RWPE2 (cell line): ENCODE results near the gene RBM8A.
"Not testable (repeated sequence)": the region's sequence is repeated elsewhere in the genome, so short reads cannot be mapped to it uniquely, and the experiment has no call there.

ENCODE experiments used
- ATAC-seq: fragments of 200-7000 bp; cut with Tn5 transposase; 3 replicates; pipeline ENCODE4 v1.9.1; 2021; ENCODE audit warnings: low read depth
- DNase-seq: peaks from one replicate; pipeline ENCODE4 v3.0.0-alpha.2; 2020; ENCODE audit warnings: low spot score
- H3K27ac ChIP-seq: fragments of 450-650 bp; 2 replicates; pipeline ENCODE4 v1.5.1; 2017; ENCODE audit warnings: mild to moderate bottlenecking; ENCODE audit not compliant: poor library complexity, severe bottlenecking
- H3K27me3 ChIP-seq: fragments of 250-450 bp; sonication (Bioruptor Pico); 2 replicates; pipeline ENCODE4 v1.5.1; 2021; ENCODE audit warnings: mild to moderate bottlenecking, moderate library complexity; ENCODE audit not compliant: insufficient read depth, poor library complexity, severe bottlenecking
- H3K36me3 ChIP-seq: fragments of 250-450 bp; sonication (Bioruptor Pico); 2 replicates; pipeline ENCODE4 v1.5.1; 2020; ENCODE audit warnings: low read depth, mild to moderate bottlenecking, moderate library complexity
- H3K4me1 ChIP-seq: fragments of 250-450 bp; sonication (Bioruptor Pico); 2 replicates; pipeline ENCODE4 v1.5.1; 2021; ENCODE audit warnings: mild to moderate bottlenecking, moderate library complexity; ENCODE audit not compliant: insufficient read depth, poor library complexity, severe bottlenecking
- H3K4me3 ChIP-seq: fragments of 250-450 bp; sonication (Bioruptor Pico); 2 replicates; pipeline ENCODE4 v1.5.1; 2021; ENCODE audit warnings: mild to moderate bottlenecking, moderate library complexity; ENCODE audit not compliant: severe bottlenecking
- H3K9me3 ChIP-seq: fragments of 250-450 bp; sonication (Bioruptor Pico); 2 replicates; pipeline ENCODE4 v1.5.1; 2021; ENCODE audit warnings: mild to moderate bottlenecking, moderate library complexity; ENCODE audit not compliant: severe bottlenecking
- CTCF ChIP-seq: fragments of 450-650 bp; IDR thresholded peaks from one replicate; pipeline ENCODE4 v1.5.1; 2017; ENCODE audit warnings: mild to moderate bottlenecking, moderate library complexity; ENCODE audit not compliant: poor library complexity, severe bottlenecking

The RBM8A gene

GRCh38 chr1:145942871-145943270 lies 15.6 kb upstream of the RBM8A start:
- no peak for TF ChIP-seq CTCF
- H3K4me1 ChIP-seq: no peaks in the 10 kb centered on the region
- DNase-seq (no peak), ATAC-seq (no peak)
- H3K27ac ChIP-seq: no peak overlapping the region
- H3K9me3 ChIP-seq: no peaks in the 10 kb centered on the region
- H3K36me3 ChIP-seq: peaks cover 28% of the 10 kb centered on the region
- H3K27me3 ChIP-seq: no peaks in the 10 kb centered on the region
- H3K4me3 ChIP-seq: no peak overlapping the region

- Histone ChIP-seq H3K4me3 (no peak overlapping the region), H3K9me3 (no peaks in the 10 kb centered on the region), H3K36me3 (peaks cover 28% of the 10 kb centered on the region), H3K4me1 (no peaks in the 10 kb centered on the region), H3K27me3 (no peaks in the 10 kb centered on the region), H3K27ac (no peak overlapping the region)
- DNase-seq (no peak), ATAC-seq (no peak)
- no peak for TF ChIP-seq CTCF
Measured at GRCh38 chr1:145942405-145942804, 15.1 kb upstream of the RBM8A start.

GRCh38 chr1:145937436-145937835 lies 10.2 kb upstream of the RBM8A start:
- no peak for TF ChIP-seq CTCF
- H3K27ac ChIP-seq: no peak overlapping the region
- H3K9me3 ChIP-seq: no peaks in the 10 kb centered on the region
- ATAC-seq: no peak
- H3K4me1 ChIP-seq: no peaks in the 10 kb centered on the region
- no peak overlapping the region for H3K4me3 ChIP-seq
- DNase-seq: no peak
- no peaks in the 10 kb centered on the region for H3K27me3 ChIP-seq
- peaks cover 23% of the 10 kb centered on the region for H3K36me3 ChIP-seq

GRCh38 chr1:145936247-145936646 lies 9.0 kb upstream of the RBM8A start:
- H3K4me1 ChIP-seq: no peaks in the 10 kb centered on the region
- H3K4me3 ChIP-seq: no peak overlapping the region
- ATAC-seq: no peak
- H3K27ac ChIP-seq: no peak overlapping the region
- peaks cover 14% of the 10 kb centered on the region; the same call in 1 of the 2 replicates for H3K36me3 ChIP-seq
- TF ChIP-seq CTCF: no peak
- H3K9me3 ChIP-seq: no peaks in the 10 kb centered on the region
- no peak for DNase-seq
- H3K27me3 ChIP-seq: no peaks in the 10 kb centered on the region

GRCh38 chr1:145935708-145936107 lies 8.4 kb upstream of the RBM8A start:
- TF ChIP-seq CTCF: no peak
- no peak for DNase-seq
- no peaks in the 10 kb centered on the region for H3K27me3 ChIP-seq
- no peak overlapping the region for H3K27ac ChIP-seq
- H3K36me3 ChIP-seq: peaks cover 14% of the 10 kb centered on the region; the same call in 1 of the 2 replicates
- no peak for ATAC-seq
- no peaks in the 10 kb centered on the region for H3K4me1 ChIP-seq
- no peak overlapping the region for H3K4me3 ChIP-seq
- H3K9me3 ChIP-seq: no peaks in the 10 kb centered on the region

- H3K9me3 ChIP-seq, H3K27me3 ChIP-seq, H3K27ac ChIP-seq, ATAC-seq, DNase-seq, H3K4me3 ChIP-seq, H3K4me1 ChIP-seq: not testable (repeated sequence)
- H3K36me3 ChIP-seq: peaks cover 14% of the 10 kb centered on the region; the same call in 1 of the 2 replicates
Measured at GRCh38 chr1:145932522-145933009, 5.3 kb upstream of the RBM8A start.
